Measurements from ENCODE around the gene TBC1D22A.

TBC1D22A gene

GRCh38 chr22:47011131-47011858, 248.8 kb downstream of the TBC1D22A start:
- Mint-ChIP-seq H3K27me3 (ENCODE audit: low read depth) (peaks cover 3% of the 10 kb centered on the region), H3K4me3 (no peak overlapping the region), H3K27ac (peak overlapping the region in 1 of 3 experiments; percentile 48), H3K36me3 (ENCODE audit: low read depth) (no peaks in the 10 kb centered on the region), H3K4me1 (no peaks in the 10 kb centered on the region), H3K9me3 (no peaks in the 10 kb centered on the region)
- TF ChIP-seq, protein P1, sequence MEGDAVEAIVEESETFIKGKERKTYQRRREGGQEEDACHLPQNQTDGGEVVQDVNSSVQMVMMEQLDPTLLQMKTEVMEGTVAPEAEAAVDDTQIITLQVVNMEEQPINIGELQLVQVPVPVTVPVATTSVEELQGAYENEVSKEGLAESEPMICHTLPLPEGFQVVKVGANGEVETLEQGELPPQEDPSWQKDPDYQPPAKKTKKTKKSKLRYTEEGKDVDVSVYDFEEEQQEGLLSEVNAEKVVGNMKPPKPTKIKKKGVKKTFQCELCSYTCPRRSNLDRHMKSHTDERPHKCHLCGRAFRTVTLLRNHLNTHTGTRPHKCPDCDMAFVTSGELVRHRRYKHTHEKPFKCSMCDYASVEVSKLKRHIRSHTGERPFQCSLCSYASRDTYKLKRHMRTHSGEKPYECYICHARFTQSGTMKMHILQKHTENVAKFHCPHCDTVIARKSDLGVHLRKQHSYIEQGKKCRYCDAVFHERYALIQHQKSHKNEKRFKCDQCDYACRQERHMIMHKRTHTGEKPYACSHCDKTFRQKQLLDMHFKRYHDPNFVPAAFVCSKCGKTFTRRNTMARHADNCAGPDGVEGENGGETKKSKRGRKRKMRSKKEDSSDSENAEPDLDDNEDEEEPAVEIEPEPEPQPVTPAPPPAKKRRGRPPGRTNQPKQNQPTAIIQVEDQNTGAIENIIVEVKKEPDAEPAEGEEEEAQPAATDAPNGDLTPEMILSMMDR (IDR thresholded peaks at IDR 0.05; ENCODE audit: unreplicated experiment in 3 of 3): no peak

- Mint-ChIP-seq H3K27ac (no peak overlapping the region), H3K9me3 (no peaks in the 10 kb centered on the region), H3K36me3 (ENCODE audit: low read depth) (no peaks in the 10 kb centered on the region), H3K4me3 (no peak overlapping the region), H3K27me3 (ENCODE audit: low read depth) (peaks cover 3% of the 10 kb centered on the region), H3K4me1 (no peaks in the 10 kb centered on the region)
- TF ChIP-seq, protein P1 (IDR thresholded peaks at IDR 0.05; ENCODE audit: unreplicated experiment in 3 of 3): no peak
These were observed 249.4 kb downstream of the TBC1D22A start for GRCh38 chr22:47011859-47012258.

- no peak overlapping the region for H3K4me3 Mint-ChIP-seq
- no peaks in the 10 kb centered on the region for H3K36me3 Mint-ChIP-seq (ENCODE audit: low read depth)
- H3K27ac Mint-ChIP-seq: peak overlapping the region in 1 of 3 experiments; percentile 15
- H3K27me3 Mint-ChIP-seq (ENCODE audit: low read depth): peaks cover 3% of the 10 kb centered on the region
- TF ChIP-seq, protein P1 (IDR thresholded peaks at IDR 0.05; ENCODE audit: unreplicated experiment in 3 of 3): peak in 2 of 3 experiments; percentile 9 to 14
- H3K9me3 Mint-ChIP-seq: no peaks in the 10 kb centered on the region
- no peaks in the 10 kb centered on the region for H3K4me1 Mint-ChIP-seq
These were observed 250.3 kb downstream of the TBC1D22A start for GRCh38 chr22:47012589-47013370.

- Mint-ChIP-seq H3K9me3 (no peaks in the 10 kb centered on the region), H3K4me1 (no peaks in the 10 kb centered on the region), H3K4me3 (no peak overlapping the region), H3K36me3 (ENCODE audit: low read depth) (no peaks in the 10 kb centered on the region), H3K27me3 (ENCODE audit: low read depth) (peaks cover 3% of the 10 kb centered on the region), H3K27ac (no peak overlapping the region)
- TF ChIP-seq, protein P1 (IDR thresholded peaks at IDR 0.05; ENCODE audit: unreplicated experiment in 3 of 3): no peak
These were observed 251.6 kb downstream of the TBC1D22A start for GRCh38 chr22:47013861-47014635.

GRCh38 chr22:47014636-47015345, 252.3 kb downstream of the TBC1D22A start:
- Mint-ChIP-seq H3K27ac (no peak overlapping the region), H3K4me3 (no peak overlapping the region), H3K36me3 (ENCODE audit: low read depth) (no peaks in the 10 kb centered on the region), H3K4me1 (no peaks in the 10 kb centered on the region), H3K27me3 (ENCODE audit: low read depth) (peaks cover 3% of the 10 kb centered on the region), H3K9me3 (no peaks in the 10 kb centered on the region)
- TF ChIP-seq, protein P1 (IDR thresholded peaks at IDR 0.05; ENCODE audit: unreplicated experiment in 3 of 3): no peak
